DND-41 (cell line): Measurements from ENCODE around the gene PLXNA4.

Experiments
- EZH2 ChIP-seq: IDR thresholded peaks from 3 replicates; pipeline ENCODE4 v1.6.1; 2012; ENCODE audit warnings: borderline replicate concordance, low read depth, mild to moderate bottlenecking, moderate library complexity, low read length, inconsistent platforms; ENCODE audit not compliant: severe bottlenecking
- TF ChIP-seq, protein P1 (sequence below): IDR thresholded peaks from 2 replicates; pipeline ENCODE4 v1.5.1; 2012; ENCODE audit warnings: borderline replicate concordance, low read length, moderate library complexity, mild to moderate bottlenecking; ENCODE audit not compliant: poor library complexity, severe bottlenecking; ENCODE audit errors: extremely low read depth

GRCh38 chr7:132090444-132090843, 485.8 kb downstream of the PLXNA4 start:
- TF ChIP-seq EZH2 = no peak
- TF ChIP-seq, protein P1, sequence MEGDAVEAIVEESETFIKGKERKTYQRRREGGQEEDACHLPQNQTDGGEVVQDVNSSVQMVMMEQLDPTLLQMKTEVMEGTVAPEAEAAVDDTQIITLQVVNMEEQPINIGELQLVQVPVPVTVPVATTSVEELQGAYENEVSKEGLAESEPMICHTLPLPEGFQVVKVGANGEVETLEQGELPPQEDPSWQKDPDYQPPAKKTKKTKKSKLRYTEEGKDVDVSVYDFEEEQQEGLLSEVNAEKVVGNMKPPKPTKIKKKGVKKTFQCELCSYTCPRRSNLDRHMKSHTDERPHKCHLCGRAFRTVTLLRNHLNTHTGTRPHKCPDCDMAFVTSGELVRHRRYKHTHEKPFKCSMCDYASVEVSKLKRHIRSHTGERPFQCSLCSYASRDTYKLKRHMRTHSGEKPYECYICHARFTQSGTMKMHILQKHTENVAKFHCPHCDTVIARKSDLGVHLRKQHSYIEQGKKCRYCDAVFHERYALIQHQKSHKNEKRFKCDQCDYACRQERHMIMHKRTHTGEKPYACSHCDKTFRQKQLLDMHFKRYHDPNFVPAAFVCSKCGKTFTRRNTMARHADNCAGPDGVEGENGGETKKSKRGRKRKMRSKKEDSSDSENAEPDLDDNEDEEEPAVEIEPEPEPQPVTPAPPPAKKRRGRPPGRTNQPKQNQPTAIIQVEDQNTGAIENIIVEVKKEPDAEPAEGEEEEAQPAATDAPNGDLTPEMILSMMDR = no peak
